ENCODE data around the gene SLC23A2.

GRCh38 chr20:4897600-4897999, 103.7 kb downstream of the SLC23A2 start:
- TF ChIP-seq, protein P1, sequence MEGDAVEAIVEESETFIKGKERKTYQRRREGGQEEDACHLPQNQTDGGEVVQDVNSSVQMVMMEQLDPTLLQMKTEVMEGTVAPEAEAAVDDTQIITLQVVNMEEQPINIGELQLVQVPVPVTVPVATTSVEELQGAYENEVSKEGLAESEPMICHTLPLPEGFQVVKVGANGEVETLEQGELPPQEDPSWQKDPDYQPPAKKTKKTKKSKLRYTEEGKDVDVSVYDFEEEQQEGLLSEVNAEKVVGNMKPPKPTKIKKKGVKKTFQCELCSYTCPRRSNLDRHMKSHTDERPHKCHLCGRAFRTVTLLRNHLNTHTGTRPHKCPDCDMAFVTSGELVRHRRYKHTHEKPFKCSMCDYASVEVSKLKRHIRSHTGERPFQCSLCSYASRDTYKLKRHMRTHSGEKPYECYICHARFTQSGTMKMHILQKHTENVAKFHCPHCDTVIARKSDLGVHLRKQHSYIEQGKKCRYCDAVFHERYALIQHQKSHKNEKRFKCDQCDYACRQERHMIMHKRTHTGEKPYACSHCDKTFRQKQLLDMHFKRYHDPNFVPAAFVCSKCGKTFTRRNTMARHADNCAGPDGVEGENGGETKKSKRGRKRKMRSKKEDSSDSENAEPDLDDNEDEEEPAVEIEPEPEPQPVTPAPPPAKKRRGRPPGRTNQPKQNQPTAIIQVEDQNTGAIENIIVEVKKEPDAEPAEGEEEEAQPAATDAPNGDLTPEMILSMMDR (IDR thresholded peaks at IDR 0.05): no peak
- TF ChIP-seq POLR2A (IDR thresholded peaks at IDR 0.05): no peak
- no peak for TF ChIP-seq EP300 (IDR thresholded peaks at IDR 0.05)

Data from sigmoid colon (tissue), 4 donors.